Smooth muscle cell (in vitro differentiated cells): ENCODE data around the gene PPARA. TPM values are rescaled to one million over a fixed set of nuclear protein-coding genes. Genes with fewer than 3 reads are reported as not detected.

Experiments
- DNase-seq: peaks from one replicate; lab custom pipeline; 2025; ENCODE audit not compliant: unreplicated experiment; lab: John Stamatoyannopoulos, UW
- H2AFZ ChIP-seq: fragments of 200-600 bp; sonication (generic); 2 replicates; pipeline ENCODE4 v1.6.0; 2016; ENCODE audit warnings: antibody characterized with exemption, low read depth, mild to moderate bottlenecking
- H3F3A ChIP-seq: fragments of 200-600 bp; sonication (generic); 2 replicates; pipeline ENCODE4 v1.6.0; 2017; ENCODE audit warnings: antibody characterized with exemption, low read depth
- H3K27ac ChIP-seq: fragments of 200-600 bp; sonication (generic); 2 replicates; pipeline ENCODE4 v1.5.1; 2016; ENCODE audit warnings: low read depth, mild to moderate bottlenecking
- H3K27me3 ChIP-seq: fragments of 200-600 bp; sonication (generic); 2 replicates; pipeline ENCODE4 v1.6.1; 2016; ENCODE audit warnings: low read depth, mild to moderate bottlenecking
- H3K36me3 ChIP-seq: fragments of 200-600 bp; sonication (generic); 2 replicates; pipeline ENCODE4 v1.5.1; 2016; ENCODE audit warnings: low read depth
- H3K4me1 ChIP-seq: fragments of 200-600 bp; sonication (generic); 2 replicates; pipeline ENCODE4 v1.5.1; 2016; ENCODE audit warnings: low read depth
- H3K4me2 ChIP-seq: fragments of 200-600 bp; sonication (generic); 2 replicates; pipeline ENCODE4 v1.6.0; 2016; ENCODE audit warnings: mild to moderate bottlenecking
- H3K4me3 ChIP-seq: fragments of 200-600 bp; sonication (generic); 2 replicates; pipeline ENCODE4 v1.5.1; 2016; ENCODE audit warnings: mild to moderate bottlenecking
- H3K79me2 ChIP-seq: fragments of 200-600 bp; sonication (generic); 2 replicates; pipeline ENCODE4 v1.6.0; 2016; ENCODE audit warnings: low read depth, mild to moderate bottlenecking
- H3K9ac ChIP-seq: fragments of 200-600 bp; sonication (generic); 2 replicates; pipeline ENCODE4 v1.6.0; 2016; ENCODE audit warnings: low read depth
- H3K9me3 ChIP-seq: fragments of 200-600 bp; sonication (generic); replicated peaks from 2 replicates; pipeline ENCODE4 v1.5.1; 2016; ENCODE audit warnings: low read depth
- H4K20me1 ChIP-seq: fragments of 200-600 bp; sonication (generic); 2 replicates; pipeline ENCODE4 v1.6.0; 2016; ENCODE audit warnings: low read depth
- CTCF ChIP-seq: fragments of 200-600 bp; sonication (generic); IDR thresholded peaks from 2 replicates; pipeline ENCODE4 v1.5.1; 2017; ENCODE audit warnings: borderline replicate concordance, mild to moderate bottlenecking, antibody characterized with exemption; ENCODE audit not compliant: insufficient read depth, poor library complexity, severe bottlenecking
- WGBS: methylation state at CpG from one replicate; pipeline ENCODE4 v1.1.7; 2016; ENCODE audit warnings: low lambda C conversion rate; 5-methylcytosine and 5-hydroxymethylcytosine counted together
- polyA plus RNA-seq: library from polyadenylated mRNA; unstranded; fragments of >200 nt; fragmentation: Nextera tagmentation; extraction: Ambion mirVana; gene quantifications from 2 replicates; pipeline ENCODE4 v1.2.1, GENCODE V29; 2016
- total RNA-seq: library from RNA; depleted of rRNA; stranded (reverse); fragments of >200 nt; gene quantifications from 2 replicates; pipeline ENCODE4 v1.2.3, GENCODE V29; 2014

The PPARA gene
- total and polyA plus RNA-seq, 2 experiments from 2014 or later, result 9.2 to 18.0 TPM

GRCh38 chr22:46110215-46110614 is 40.1 kb upstream of the PPARA start:
- Histone ChIP-seq H2AFZ (no peak overlapping the region), H3K9ac (no peak overlapping the region), H3K79me2 (no peaks in the 10 kb centered on the region), H3K9me3 (no peaks in the 10 kb centered on the region), H3F3A (no peaks in the 10 kb centered on the region), H3K36me3 (no peaks in the 10 kb centered on the region), H3K4me3 (no peak overlapping the region), H3K4me2 (no peak overlapping the region), H3K27me3 (no peaks in the 10 kb centered on the region), H3K4me1 (peaks cover 4% of the 10 kb centered on the region), H4K20me1 (no peaks in the 10 kb centered on the region), H3K27ac (no peak overlapping the region)
- 87% methylated on average over 8 of the region's 9 CpGs for WGBS
- TF ChIP-seq CTCF, result no peak
- no peak for DNase-seq

GRCh38 chr22:46111645-46112306 is 38.5 kb upstream of the PPARA start:
- H3K36me3 ChIP-seq, result no peaks in the 10 kb centered on the region
- no peaks in the 10 kb centered on the region for H3K79me2 ChIP-seq
- no peaks in the 10 kb centered on the region for H3K9me3 ChIP-seq
- no peak overlapping the region for H3K4me2 ChIP-seq
- H3K27ac ChIP-seq, result no peak overlapping the region
- no peak overlapping the region for H2AFZ ChIP-seq
- no peak overlapping the region for H3K4me3 ChIP-seq
- H3K9ac ChIP-seq, result no peak overlapping the region
- H3K4me1 ChIP-seq, result peaks cover 4% of the 10 kb centered on the region
- WGBS, result 57% methylated on average over 20 of the region's 20 CpGs
- H3K27me3 ChIP-seq, result no peaks in the 10 kb centered on the region
- no peak for DNase-seq
- no peaks in the 10 kb centered on the region for H4K20me1 ChIP-seq
- H3F3A ChIP-seq, result no peaks in the 10 kb centered on the region
- TF ChIP-seq CTCF, result no peak

- Histone ChIP-seq H3K9ac (no peak overlapping the region), H3K27ac (no peak overlapping the region), H3K27me3 (no peaks in the 10 kb centered on the region), H2AFZ (no peak overlapping the region), H3K4me2 (no peak overlapping the region), H3K9me3 (no peaks in the 10 kb centered on the region), H3F3A (no peaks in the 10 kb centered on the region), H3K79me2 (no peaks in the 10 kb centered on the region), H4K20me1 (no peaks in the 10 kb centered on the region), H3K4me3 (no peak overlapping the region), H3K4me1 (peaks cover 4% of the 10 kb centered on the region), H3K36me3 (no peaks in the 10 kb centered on the region)
- DNase-seq, result no peak
- 84% methylated on average over 20 of the region's 20 CpGs for WGBS
- TF ChIP-seq CTCF, result no peak
Measured at GRCh38 chr22:46112405-46112804, 37.9 kb upstream of the PPARA start.
